Measurements from ENCODE around the gene SNX33.
"Not testable (repeated sequence)": the region's sequence is repeated elsewhere in the genome, so short reads cannot be mapped to it uniquely, and the experiment has no call there.

SNX33 gene

GRCh38 chr15:75662823-75663519 is 15.3 kb downstream of the SNX33 start:
- peak; percentile 42 to 68 for DNase-seq

GRCh38 chr15:75663931-75664421 is 16.3 kb downstream of the SNX33 start:
- peak; percentile 69 to 75 for DNase-seq

DNA sequence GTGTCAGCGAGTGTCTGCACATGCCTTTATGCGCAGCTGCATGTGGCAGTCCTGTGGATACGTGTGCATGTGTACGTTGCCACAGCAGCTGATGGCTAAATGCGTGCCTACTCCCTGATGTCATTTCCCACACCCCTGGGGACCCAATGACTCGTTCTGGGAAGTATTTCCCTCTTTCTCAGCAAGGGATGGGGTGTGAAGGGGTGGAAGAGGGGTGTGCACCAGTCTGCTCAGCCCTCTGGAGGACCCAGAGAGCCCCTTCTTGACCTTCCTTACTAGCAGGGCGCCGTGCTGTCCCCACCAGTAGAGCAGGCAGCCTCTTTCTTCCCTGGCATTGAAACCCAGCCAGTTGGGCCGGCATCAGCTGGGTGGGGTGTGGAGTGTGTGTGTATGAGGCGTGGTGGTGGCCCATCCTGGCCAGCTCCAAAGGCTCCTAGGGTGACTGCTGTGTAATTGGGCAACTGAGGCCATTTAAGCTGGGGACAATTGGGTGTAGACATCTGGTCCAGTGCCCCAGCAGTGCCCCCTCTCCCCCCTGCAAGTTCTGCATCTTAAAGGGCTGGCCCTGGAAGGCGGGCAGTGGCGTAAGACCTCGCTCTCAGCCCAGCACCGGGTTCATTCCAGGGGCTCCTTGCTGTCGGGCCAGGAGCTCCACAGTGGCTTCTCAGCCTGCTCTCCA is 19.2 kb downstream of the SNX33 start:
- peak; percentile 49 to 56 for DNase-seq

- DNase-seq = no peak
Observed at GRCh38 chr15:75669191-75669878, 21.6 kb downstream of the SNX33 start.

GRCh38 chr15:75669879-75670212 is 22.1 kb downstream of the SNX33 start:
- DNase-seq = no peak

- no peak for DNase-seq
Observed at GRCh38 chr15:75671730-75672602, 24.3 kb downstream of the SNX33 start.

DNA sequence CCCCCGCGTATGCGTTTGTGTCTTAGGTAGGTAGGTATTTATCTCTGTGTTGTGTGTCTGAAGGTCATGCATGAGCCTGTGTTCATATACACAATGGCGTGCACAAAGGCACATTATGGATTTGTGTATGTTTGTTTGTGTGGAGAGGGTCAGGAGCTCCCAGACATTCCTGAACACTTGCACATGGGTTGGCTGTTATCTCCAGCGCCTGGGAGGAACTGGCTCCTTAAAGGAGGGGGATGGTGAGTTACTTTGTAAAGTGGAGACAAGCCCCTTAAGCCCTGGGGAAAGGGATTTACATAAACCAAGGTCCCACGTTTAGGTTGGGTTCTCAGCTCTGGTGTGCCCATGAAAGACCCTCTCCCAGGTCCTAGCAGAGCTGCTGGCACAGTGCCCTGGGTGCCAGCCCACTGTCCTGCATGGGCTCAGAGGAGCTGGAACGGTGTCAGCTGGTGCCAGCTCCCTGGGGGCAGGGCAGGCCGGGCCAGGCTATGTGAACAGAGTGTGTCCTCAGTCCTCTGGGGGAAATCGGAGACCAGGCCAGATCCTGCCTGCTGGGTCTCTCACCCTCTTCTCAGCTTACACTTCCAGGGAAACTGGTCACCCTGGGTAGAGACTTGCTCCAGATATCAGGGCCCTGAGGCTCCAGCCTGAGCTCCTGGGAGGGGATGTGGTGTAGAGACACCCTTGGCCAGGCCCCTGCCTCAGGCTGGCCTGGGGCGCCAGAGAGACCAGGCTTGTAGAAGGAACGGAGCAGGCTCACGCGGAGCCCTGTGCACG is 25.1 kb downstream of the SNX33 start:
- no peak for DNase-seq

- no peak for DNase-seq
Observed at GRCh38 chr15:75673426-75674235, 25.9 kb downstream of the SNX33 start.

GRCh38 chr15:75674366-75674765 is 26.7 kb downstream of the SNX33 start:
- DNase-seq = no peak

DNA sequence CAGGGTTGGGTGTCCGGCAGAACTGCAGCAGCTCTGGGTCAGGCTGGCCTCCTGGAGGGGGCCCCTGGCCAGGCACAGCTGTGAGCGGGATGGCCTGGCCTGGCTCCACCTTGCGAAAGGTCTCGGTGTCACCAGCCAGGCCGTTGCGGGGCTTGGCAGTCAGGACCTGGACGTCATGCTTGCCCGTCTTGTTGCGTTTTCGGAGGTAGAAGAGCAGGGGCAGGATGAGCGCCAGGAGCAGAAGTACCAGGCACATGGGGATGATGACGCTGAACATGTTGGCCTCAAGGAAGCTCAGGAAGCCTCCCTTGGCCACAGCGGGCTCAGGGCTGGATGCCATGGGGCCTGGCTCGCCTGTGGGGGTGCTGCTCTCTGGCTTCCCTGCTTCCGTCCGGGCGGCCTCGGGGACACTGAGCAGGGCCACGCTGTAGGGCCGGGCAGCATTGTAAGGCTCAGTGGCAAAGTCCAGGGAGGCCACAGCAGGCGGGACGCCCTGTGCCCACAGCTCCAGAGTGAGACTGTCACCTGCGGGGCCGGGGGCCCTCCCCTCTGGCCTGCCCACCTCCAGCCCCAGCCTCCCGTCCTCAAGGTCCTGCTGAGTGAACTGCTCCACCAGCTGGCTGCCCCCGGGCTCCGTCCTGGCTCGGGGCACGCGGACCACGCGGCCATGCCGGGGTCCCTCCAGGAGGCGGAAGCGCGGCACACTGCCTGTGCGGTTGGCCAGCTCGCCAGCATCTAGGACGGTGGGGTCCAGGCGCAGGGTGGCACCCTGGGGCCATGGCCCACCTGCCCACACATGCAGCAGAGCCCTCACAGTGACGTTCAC is 28.1 kb downstream of the SNX33 start:
- DNase-seq = no peak

DNA sequence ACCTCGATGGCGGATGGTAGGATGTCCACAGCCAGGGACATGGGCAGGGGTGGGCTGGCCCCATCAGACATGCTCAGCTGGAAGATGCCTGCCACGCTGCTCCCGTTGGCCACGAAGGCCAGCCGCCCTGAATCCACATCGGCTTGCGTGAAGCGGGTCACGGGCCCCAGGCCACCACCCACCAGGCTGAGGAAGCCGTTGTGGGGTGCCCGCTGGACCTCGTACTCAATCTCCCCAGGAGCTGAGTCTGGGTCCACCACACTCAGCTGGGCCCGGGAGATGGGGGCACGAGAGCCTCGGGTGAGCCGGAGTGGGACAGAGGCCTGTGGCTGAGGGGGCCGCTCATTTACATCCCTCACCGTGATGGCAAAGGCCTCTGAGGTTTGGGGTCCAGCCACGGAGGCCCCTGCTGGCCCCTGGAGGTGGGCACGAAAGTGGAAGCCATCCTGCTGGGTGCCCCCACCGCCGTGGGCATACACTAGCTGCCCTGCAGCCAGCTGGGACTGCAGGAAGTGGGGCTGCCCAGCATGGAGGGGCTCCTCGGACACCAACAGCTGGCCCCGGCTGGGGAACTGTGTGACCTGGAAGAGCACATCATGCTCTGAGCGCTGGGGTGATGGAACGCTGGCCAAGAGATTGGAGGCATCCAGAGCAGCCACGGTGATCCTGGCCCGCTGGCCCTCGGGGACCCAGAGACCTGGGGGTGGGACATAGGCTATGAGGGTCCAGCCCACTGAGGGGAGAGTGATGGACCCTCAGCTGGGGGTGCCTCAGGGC is 29.2 kb downstream of the SNX33 start:
- DNase-seq = no peak

GRCh38 chr15:75677465-75678323 is 30.0 kb downstream of the SNX33 start:
- no peak for DNase-seq

GRCh38 chr15:75678324-75678690 is 30.6 kb downstream of the SNX33 start:
- DNase-seq = not testable (repeated sequence)

- no peak for DNase-seq
Observed at GRCh38 chr15:75680007-75680789, 32.5 kb downstream of the SNX33 start.

- no peak for DNase-seq
Observed at GRCh38 chr15:75682181-75683135, 34.7 kb downstream of the SNX33 start.

- peak; percentile 40 to 50 for DNase-seq
Observed at GRCh38 chr15:75683646-75684312, 36.1 kb downstream of the SNX33 start.

Data from SHP77 (cell line).